Ovary (tissue), 9 donors: ENCODE data around the gene NDUFV1. TPM values are rescaled to one million over a fixed set of nuclear protein-coding genes. Genes with fewer than 3 reads are reported as not detected.
"Not testable (repeated sequence)": the region's sequence is repeated elsewhere in the genome, so short reads cannot be mapped to it uniquely, and the experiment has no call there.

Experiments
- DNase-seq, 5 donors: peaks; one replicate each; pipeline ENCODE4 v3.0.0-alpha.2; 2019 to 2020
- H3K27ac ChIP-seq, 2 donors: fragments of 200-600 bp; one replicate each; pipeline versions ENCODE4 v1.5.1 to v1.8.0; 2019 to 2022
- H3K27me3 ChIP-seq: fragments of 200-600 bp; one replicate; pipeline ENCODE4 v1.8.0; 2022
- H3K36me3 ChIP-seq: fragments of 200-600 bp; sonication (generic); one replicate; pipeline ENCODE4 v1.5.1; 2019
- H3K4me1 ChIP-seq: one replicate; pipeline ENCODE4 v1.8.1; 2013; ENCODE audit warnings: mild to moderate bottlenecking, moderate library complexity; ENCODE audit not compliant: insufficient read depth
- H3K4me3 ChIP-seq: fragments of 200-600 bp; sonication (generic); one replicate; pipeline ENCODE4 v1.5.1; 2017
- H3K9me3 ChIP-seq, 2 donors: fragments of 200-600 bp in 1 of 2; sonication (generic) in 1 of 2; one replicate each; pipeline versions ENCODE4 v1.5.1 to v1.8.1; 2013 to 2019; ENCODE audit warnings: mild to moderate bottlenecking in 1 of 2, moderate library complexity in 1 of 2
- EP300 ChIP-seq: sonication (generic); formaldehyde crosslinking; IDR thresholded peaks from one replicate; pipeline ENCODE4 v1.6.1; 2017; ENCODE audit warnings: antibody characterized with exemption
- POLR2A ChIP-seq: fragments of 450-650 bp; IDR thresholded peaks from one replicate; pipeline ENCODE4 v1.6.1; 2017; ENCODE audit warnings: antibody characterized with exemption, mild to moderate bottlenecking, moderate library complexity
- WGBS, 3 donors: extraction: QIAGEN DNeasy Blood & Tissue Kit in 1 of 3; methylation state at CpG; one replicate each; pipeline versions ENCODE4 v1.1.5 to v1.1.7; 2013 to 2017; 5-methylcytosine and 5-hydroxymethylcytosine counted together
- intact Hi-C, 4 donors: fragments of 100-400 bp; cut with DNase I; formaldehyde crosslinking; loops; one replicate each; pipeline versions ENCODE4 v1.11.0 to v1.15.1; 2022 to 2023
- polyA plus RNA-seq, 2 donors: library from polyadenylated mRNA; stranded (reverse); fragments of 200-250 nt in 1 of 2; fragments of 350-450 nt in 1 of 2; fragmentation: Illumina TruSeq in 1 of 2; extraction: RNeasy Lipid Tissue Mini Kit (QIAGEN cat#74804) in 1 of 2; gene quantifications; one replicate each; pipeline ENCODE4 v1.2.3, GENCODE V29; 2013 to 2014
- total RNA-seq, 7 donors: library from RNA; depleted of rRNA in 2 of 7; stranded (reverse); fragments of >200 nt in 2 of 7; fragmentation: NEBNext Ultra II Directional in 3 of 7; extraction: Animal tissue kit (Norgen Biotek cat#: 25700) in 3 of 7; gene quantifications; one replicate each; pipeline versions ENCODE4 v1.1.0 to v1.2.4, GENCODE V29; 2016 to 2023
- TF ChIP-seq, protein P1 (sequence below), 3 donors: fragments of 450-650 bp in 2 of 3; fragments of 200-600 bp in 1 of 3; IDR thresholded peaks; one replicate each; pipeline versions ENCODE4 v1.5.1 to v1.8.0; 2016 to 2022; ENCODE audit warnings: antibody characterized with exemption in 3 of 3, mild to moderate bottlenecking in 1 of 3
- donor health status: DM: no; HTN: no; CAD: no; lungs with moderate emphysema.
- donor health status: DM: no; HTN: no; CAD: no.
- donor health status: Bipolar disorder and iron deficiency.
- donor health status: DM: yes; HTN: yes; CAD: no.
- donor health status: DM: no; HTN: no; CAD: no.
- donor health status: DM: yes; HTN: yes; CAD: no.

Gene NDUFV1
- total and polyA plus RNA-seq, 9 donors, result 47.7 to 184 (median 169) TPM

DNA sequence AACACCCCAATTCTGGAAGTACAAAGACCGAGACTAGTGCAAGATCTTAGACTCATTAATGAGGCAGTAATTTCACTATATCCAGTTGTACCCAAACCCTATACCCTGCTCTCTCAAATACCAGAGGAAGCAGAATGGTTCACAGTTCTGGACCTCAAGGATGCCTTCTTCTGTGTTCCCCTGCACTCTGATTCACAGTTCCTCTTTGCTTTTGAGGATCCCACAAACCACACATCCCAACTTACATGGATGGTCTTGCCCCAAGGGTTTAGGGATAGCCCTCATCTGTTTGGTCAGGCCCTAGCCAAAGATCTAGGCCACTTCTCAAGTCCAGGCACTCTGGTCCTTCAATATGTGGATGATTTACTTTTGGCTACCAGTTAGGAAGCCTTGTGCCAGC is 17.1 kb downstream of the NDUFV1 start:
- H3K9me3 ChIP-seq, H3K27me3 ChIP-seq, H3K4me1 ChIP-seq, H3K27ac ChIP-seq, intact Hi-C loops, DNase-seq, H3K4me3 ChIP-seq, H3K36me3 ChIP-seq: not testable (repeated sequence)
- 90 to 100% (median 100%) methylated on average over 1 of the region's 1 CpG for WGBS, 3 donors

DNA sequence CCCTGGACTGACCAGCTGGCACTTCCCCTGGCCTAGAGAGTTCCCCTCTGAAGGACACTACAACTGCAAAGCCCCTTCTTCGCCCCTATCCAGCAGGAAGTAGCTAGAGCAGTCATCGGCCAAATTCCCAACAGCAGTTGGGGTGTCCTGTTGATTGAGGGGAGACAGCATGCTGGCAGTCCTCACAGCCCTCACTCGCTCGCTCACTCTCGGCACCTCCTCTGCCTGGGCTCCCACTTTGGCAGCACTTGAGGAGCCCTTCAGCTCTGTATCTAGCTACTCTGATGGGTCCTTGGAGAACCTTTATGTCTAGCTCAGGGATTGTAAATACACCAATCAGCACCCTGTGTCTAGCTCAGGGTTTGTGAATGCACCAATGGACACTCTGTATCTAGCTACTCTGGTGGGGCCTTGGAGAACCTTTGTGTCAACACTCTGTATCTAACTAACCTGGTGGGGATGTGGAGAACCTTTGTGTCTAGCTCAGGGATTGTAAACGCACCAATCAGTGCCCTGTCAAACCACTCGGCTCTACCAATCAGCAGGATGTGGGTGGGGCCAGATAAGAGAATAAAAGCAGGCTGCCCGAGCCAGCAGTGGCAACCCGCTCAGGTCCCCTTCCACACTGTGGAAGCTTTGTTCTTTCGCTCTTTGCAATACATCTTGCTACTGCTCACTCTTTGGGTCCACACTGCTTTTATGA is 19.5 kb downstream of the NDUFV1 start:
- H3K4me1 ChIP-seq, H3K4me3 ChIP-seq, H3K36me3 ChIP-seq, intact Hi-C loops, H3K27ac ChIP-seq, H3K9me3 ChIP-seq, H3K27me3 ChIP-seq: not testable (repeated sequence)
- WGBS, 3 donors, result 81 to 83% (median 82%) methylated on average over 10 of the region's 10 CpGs
- DNase-seq, result peak in 1 of 5 donors; percentile 9

DNA sequence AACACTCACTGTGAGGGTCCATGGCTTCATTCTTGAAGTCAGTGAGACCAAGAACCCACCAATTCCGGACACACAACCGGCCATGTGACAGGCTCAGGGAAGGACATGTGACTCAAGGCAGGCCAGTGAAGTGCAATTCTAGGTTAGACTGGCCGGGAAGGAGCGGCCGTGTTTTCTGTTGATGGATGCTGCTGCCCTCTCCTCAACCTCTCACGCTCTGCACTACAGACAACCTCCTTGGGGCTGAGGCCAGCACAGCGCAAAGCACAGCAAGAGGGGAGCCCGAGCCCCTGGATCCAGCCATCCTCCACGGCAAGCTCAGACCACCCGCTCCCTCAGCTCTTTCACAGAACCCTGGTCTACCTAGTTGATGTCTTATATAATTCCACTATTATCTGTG is 20.2 kb downstream of the NDUFV1 start:
- WGBS, 3 donors, result 71 to 80% (median 80%) methylated on average over 10 of the region's 10 CpGs
- H3K27me3 ChIP-seq, result no peaks in the 10 kb centered on the region
- H3K36me3 ChIP-seq, result no peaks in the 10 kb centered on the region
- H3K4me3 ChIP-seq, result no peak overlapping the region
- intact Hi-C loops, result no loop called here
- TF ChIP-seq EP300 (no peak), POLR2A (no peak)
- TF ChIP-seq, protein P1, sequence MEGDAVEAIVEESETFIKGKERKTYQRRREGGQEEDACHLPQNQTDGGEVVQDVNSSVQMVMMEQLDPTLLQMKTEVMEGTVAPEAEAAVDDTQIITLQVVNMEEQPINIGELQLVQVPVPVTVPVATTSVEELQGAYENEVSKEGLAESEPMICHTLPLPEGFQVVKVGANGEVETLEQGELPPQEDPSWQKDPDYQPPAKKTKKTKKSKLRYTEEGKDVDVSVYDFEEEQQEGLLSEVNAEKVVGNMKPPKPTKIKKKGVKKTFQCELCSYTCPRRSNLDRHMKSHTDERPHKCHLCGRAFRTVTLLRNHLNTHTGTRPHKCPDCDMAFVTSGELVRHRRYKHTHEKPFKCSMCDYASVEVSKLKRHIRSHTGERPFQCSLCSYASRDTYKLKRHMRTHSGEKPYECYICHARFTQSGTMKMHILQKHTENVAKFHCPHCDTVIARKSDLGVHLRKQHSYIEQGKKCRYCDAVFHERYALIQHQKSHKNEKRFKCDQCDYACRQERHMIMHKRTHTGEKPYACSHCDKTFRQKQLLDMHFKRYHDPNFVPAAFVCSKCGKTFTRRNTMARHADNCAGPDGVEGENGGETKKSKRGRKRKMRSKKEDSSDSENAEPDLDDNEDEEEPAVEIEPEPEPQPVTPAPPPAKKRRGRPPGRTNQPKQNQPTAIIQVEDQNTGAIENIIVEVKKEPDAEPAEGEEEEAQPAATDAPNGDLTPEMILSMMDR (IDR thresholded peaks at IDR 0.05), result no peak
- no peak overlapping the region for H3K27ac ChIP-seq
- H3K4me1 ChIP-seq, result peaks cover 5% of the 10 kb centered on the region
- no peaks in the 10 kb centered on the region for H3K9me3 ChIP-seq
- DNase-seq, result peak in 2 of 5 donors; percentile 12 to 33

DNA sequence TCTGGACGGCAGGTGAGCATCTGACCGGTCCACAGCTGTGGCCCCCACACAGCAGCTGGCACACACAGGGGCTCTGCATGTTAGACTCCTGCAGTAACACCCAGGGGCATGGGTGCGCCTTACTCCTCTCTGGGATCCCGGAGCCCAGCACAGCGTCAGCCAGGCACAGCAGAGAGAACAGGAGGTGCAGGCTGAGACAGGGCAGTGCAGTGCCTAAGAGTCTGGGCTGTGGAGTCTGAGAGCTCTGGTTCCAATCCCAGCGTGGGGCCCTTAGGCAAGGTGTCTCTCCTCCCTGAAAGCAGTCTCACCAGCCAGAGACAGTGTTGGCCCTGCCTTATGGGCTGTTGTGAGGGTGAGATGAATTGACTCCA is 20.7 kb downstream of the NDUFV1 start:
- intact Hi-C loops, result no loop called here
- Histone ChIP-seq H3K4me1 (peaks cover 5% of the 10 kb centered on the region), H3K4me3 (no peak overlapping the region), H3K27me3 (no peaks in the 10 kb centered on the region), H3K9me3 (no peaks in the 10 kb centered on the region), H3K27ac (no peak overlapping the region), H3K36me3 (no peaks in the 10 kb centered on the region)
- TF ChIP-seq POLR2A (no peak), EP300 (no peak)
- TF ChIP-seq, protein P1 (IDR thresholded peaks at IDR 0.05), result no peak
- WGBS, 3 donors, result 69 to 83% (median 72%) methylated on average over 6 of the region's 6 CpGs
- peak in 3 of 5 donors; percentile 17 to 35 (median 21) for DNase-seq

DNA sequence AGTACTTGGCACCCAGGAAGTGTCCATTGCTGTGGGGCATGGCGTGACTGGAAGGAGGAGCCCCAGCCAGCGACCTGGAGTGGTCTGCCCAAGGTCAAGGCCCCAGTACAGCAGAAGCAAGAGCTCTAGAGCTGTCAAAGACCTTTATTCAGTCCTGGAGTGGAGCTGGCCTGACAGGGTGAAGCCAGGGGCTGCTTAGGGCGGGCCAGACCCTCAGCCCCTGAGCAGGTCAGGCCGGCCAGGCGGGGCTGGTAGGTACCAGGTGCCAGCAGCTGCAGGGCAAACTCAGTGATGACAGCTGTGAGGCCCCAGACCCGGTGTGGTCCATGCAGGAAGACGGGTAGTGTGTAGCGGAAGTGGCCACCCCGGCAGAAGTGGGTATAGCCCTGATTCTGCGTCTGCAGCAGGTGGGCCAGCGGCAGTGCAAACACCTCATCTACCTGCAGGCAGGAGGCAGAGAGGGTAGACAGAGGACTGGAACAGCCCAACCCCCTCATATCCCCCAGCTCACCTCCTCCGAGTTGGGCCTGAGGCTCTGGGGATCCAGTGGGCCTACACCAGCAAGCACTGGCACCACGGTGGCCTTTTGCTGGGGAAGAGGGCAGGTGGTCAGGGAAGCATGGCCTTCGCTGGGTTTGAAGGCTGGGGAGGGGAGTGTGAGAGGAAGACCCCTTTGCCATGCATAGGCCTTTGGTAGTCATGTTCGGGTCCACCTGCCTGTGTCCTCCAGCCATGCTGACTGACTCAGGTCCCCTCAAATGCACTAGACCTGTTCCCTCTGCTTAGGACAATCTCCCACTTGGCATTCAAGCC is 21.3 kb downstream of the NDUFV1 start:
- H3K9me3 ChIP-seq, result no peaks in the 10 kb centered on the region
- DNase-seq, result peak in 3 of 5 donors; percentile 22 to 45 (median 34)
- TF ChIP-seq EP300 (no peak), POLR2A (no peak)
- TF ChIP-seq, protein P1 (IDR thresholded peaks at IDR 0.05), result no peak
- no peak overlapping the region for H3K4me3 ChIP-seq
- WGBS, 3 donors, result 79 to 83% (median 82%) methylated on average over 15 of the region's 15 CpGs
- peaks cover 5% of the 10 kb centered on the region for H3K4me1 ChIP-seq
- intact Hi-C loops, result no loop called here
- H3K27ac ChIP-seq, result no peak overlapping the region
- H3K27me3 ChIP-seq, result no peaks in the 10 kb centered on the region
- no peaks in the 10 kb centered on the region for H3K36me3 ChIP-seq
